AG09319 (cell line): ENCODE results near the gene VAMP8.
A peak's percentile ranks its signal among the peaks of the same experiment; 100 is the strongest.
"Not testable (repeated sequence)": the region's sequence is repeated elsewhere in the genome, so short reads cannot be mapped to it uniquely, and the experiment has no call there.

Experiments used
- DNase-seq: peaks from one replicate; pipeline ENCODE4 v3.0.0-alpha.2; 2010; ENCODE audit warnings: low read depth; ENCODE audit errors: extremely low read depth
- CTCF ChIP-seq: IDR thresholded peaks from 2 replicates; pipeline ENCODE4 v1.5.1; 2011; ENCODE audit warnings: low read depth, mild to moderate bottlenecking, inconsistent platforms, low read length, moderate library complexity

Gene VAMP8

GRCh38 chr2:85557130-85557529 lies 20.3 kb upstream of the VAMP8 start:
- no peak for TF ChIP-seq CTCF
- no peak for DNase-seq

GRCh38 chr2:85558160-85558559 lies 19.2 kb upstream of the VAMP8 start:
- no peak for DNase-seq
- no peak for TF ChIP-seq CTCF

GRCh38 chr2:85560403-85560726 lies 17.0 kb upstream of the VAMP8 start:
- DNase-seq, result not testable (repeated sequence)

- TF ChIP-seq CTCF, result no peak
- DNase-seq, result no peak
Observed at GRCh38 chr2:85560812-85561279, 16.5 kb upstream of the VAMP8 start.

GRCh38 chr2:85561280-85562212 lies 15.8 kb upstream of the VAMP8 start, which contains the start of gene GGCX:
Gene GGCX, minus strand, starts transcription at chr2:85561493. Its CDS starts 65 bp downstream, at chr2:85561428.
- 0 out of 2 replicates have a peak, but pooled peaks have one; percentile 2 for TF ChIP-seq CTCF
- peak; percentile 75 for DNase-seq

- TF ChIP-seq CTCF, result no peak
Observed at GRCh38 chr2:85564144-85564563, 13.2 kb upstream of the VAMP8 start.

GRCh38 chr2:85566265-85566664 lies 11.1 kb upstream of the VAMP8 start:
- no peak for DNase-seq
- TF ChIP-seq CTCF, result no peak

More at GRCh38 chr2:85564144-85564563, 13.2 kb upstream of the VAMP8 start:
- DNase-seq, result no peak
